ENCODE data around the gene LIAS.

The LIAS gene

DNA sequence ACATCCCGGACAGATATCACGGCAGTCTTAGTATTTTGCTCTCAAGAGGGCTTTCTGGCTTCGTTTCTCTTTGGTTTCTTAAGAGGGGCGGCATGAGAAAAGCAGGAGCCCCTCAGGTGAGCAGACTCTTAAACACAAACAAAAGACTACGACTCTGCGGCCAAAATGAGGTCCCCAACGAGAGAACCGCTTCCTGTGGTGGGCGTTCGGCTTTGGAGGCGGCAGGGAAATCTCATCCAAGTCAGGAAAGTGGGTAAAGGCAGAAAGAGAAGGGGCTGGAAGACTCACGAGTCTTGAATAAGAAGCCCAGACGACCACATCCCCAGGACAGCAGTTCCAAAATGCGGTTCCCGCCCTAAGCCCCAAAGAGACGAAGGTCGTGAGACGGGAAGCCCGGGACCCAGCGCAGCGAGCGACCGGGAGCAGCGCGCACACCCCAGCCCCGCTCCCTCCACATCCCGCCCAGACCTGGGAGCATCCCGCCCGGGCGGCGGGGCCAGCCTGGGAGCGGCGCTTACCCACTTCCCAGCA is 68.0 kb downstream of the LIAS start:
- DNase-seq (ENCODE audit: extremely low read depth, low read depth): no peak
- TF ChIP-seq CTCF (IDR thresholded peaks at IDR 0.05; ENCODE audit: low read depth, low read length): no peak

DNA sequence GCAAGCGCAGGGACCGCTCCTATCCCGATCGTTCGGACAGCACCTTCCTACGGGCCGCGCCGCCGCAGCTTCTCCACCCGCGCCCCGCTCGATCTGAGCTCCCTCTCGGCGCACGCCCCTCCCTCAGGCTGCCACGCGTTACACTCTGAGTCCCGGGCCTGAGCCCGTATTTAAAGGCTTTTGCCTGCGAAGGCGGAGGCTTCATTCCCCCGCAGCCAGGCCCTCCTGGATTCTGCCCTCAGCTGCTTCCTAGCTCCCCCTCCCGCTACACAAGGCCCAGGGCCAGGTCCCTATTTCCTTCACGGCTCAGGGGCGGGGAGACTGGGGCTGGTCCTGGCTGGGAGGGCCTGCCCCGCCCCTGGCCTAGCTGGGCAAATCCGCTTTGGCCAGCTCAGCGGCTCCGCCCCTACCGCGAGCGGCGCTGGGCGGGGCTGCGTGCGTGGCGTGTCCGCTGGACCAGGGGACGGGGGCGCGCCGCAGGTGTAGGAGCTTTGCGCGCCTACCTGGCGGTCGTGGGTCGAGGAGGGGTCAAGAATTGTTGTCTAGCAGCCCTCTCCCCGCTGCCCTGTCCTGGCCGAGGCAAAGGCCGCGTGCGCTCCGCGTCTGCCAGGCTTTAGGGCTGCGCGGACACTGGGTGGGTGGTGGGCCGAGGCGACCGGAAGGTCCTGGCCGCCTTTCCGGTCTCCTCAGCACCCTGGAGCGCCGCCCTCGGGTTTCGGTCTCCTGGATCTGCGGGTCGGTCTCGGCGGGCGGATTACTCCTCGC is 68.6 kb downstream of the LIAS start, which contains the start of gene UGDH:
Gene UGDH (minus strand): TSS at position 144 of the 765 bp plus-strand sequence. CDS start 5,927 bp downstream, outside the sequence.
- peak; percentile 99 for DNase-seq (ENCODE audit: extremely low read depth, low read depth)
- TF ChIP-seq CTCF (IDR thresholded peaks at IDR 0.05; ENCODE audit: low read depth, low read length): no peak

GRCh38 chr4:39528061-39528465 is 69.2 kb downstream of the LIAS start:
- no peak for TF ChIP-seq CTCF (IDR thresholded peaks at IDR 0.05; ENCODE audit: low read depth, low read length)
- DNase-seq (ENCODE audit: extremely low read depth, low read depth): peak; percentile 61

Measured in AG09319 (cell line).